Hematopoietic multipotent progenitor cell treated with erythropoietin and hydrocortisone succinate and interleukin-3 and kit ligand, for 6 days (in vitro differentiated cells): ENCODE measurements around the gene BCDIN3D.

Experiments used
- DNase-seq: peaks from one replicate; pipeline ENCODE4 v3.0.0-alpha.2; 2015

Gene BCDIN3D

GRCh38 chr12:49813131-49813530 lies 29.8 kb downstream of the BCDIN3D start:
- no peak for DNase-seq

- no peak for DNase-seq
Measured at GRCh38 chr12:49811961-49812401, 30.9 kb downstream of the BCDIN3D start.

- no peak for DNase-seq
Measured at GRCh38 chr12:49811136-49811535, 31.8 kb downstream of the BCDIN3D start.

GRCh38 chr12:49809906-49810389 lies 33.0 kb downstream of the BCDIN3D start:
- no peak for DNase-seq

GRCh38 chr12:49809381-49809905 lies 33.5 kb downstream of the BCDIN3D start:
- DNase-seq = no peak

GRCh38 chr12:49808686-49809380 lies 34.1 kb downstream of the BCDIN3D start:
- no peak for DNase-seq

GRCh38 chr12:49807991-49808580 lies 34.8 kb downstream of the BCDIN3D start:
- DNase-seq = no peak

GRCh38 chr12:49806877-49807276 lies 36.0 kb downstream of the BCDIN3D start:
- DNase-seq = no peak

GRCh38 chr12:49806321-49806813 lies 36.5 kb downstream of the BCDIN3D start:
- no peak for DNase-seq

- no peak for DNase-seq
Measured at GRCh38 chr12:49805409-49805808, 37.5 kb downstream of the BCDIN3D start.

- DNase-seq = no peak
Measured at GRCh38 chr12:49804821-49805220, 38.1 kb downstream of the BCDIN3D start.

GRCh38 chr12:49803693-49804450 lies 39.0 kb downstream of the BCDIN3D start:
- DNase-seq = no peak

GRCh38 chr12:49801141-49802063 lies 41.5 kb downstream of the BCDIN3D start:
- no peak for DNase-seq

GRCh38 chr12:49800421-49801140 lies 42.3 kb downstream of the BCDIN3D start:
- DNase-seq = no peak

GRCh38 chr12:49798934-49799333 lies 44.0 kb downstream of the BCDIN3D start:
- DNase-seq = no peak

GRCh38 chr12:49798248-49798647 lies 44.7 kb downstream of the BCDIN3D start:
- no peak for DNase-seq

GRCh38 chr12:49797449-49797776 lies 45.5 kb downstream of the BCDIN3D start:
- DNase-seq = no peak

- DNase-seq = no peak
Measured at GRCh38 chr12:49796606-49797448, 46.1 kb downstream of the BCDIN3D start.

- DNase-seq = no peak
Measured at GRCh38 chr12:49796155-49796554, 46.8 kb downstream of the BCDIN3D start.

- DNase-seq = no peak
Measured at GRCh38 chr12:49795654-49796105, 47.2 kb downstream of the BCDIN3D start.
